Spleen (tissue), 11 donors: ENCODE measurements around the gene MICAL2. TPM values are rescaled to one million over a fixed set of nuclear protein-coding genes. Genes with fewer than 3 reads are reported as not detected.

Experiments used
- DNase-seq: peaks from one replicate; pipeline ENCODE4 v3.0.0-alpha.2; 2020
- H3K27ac ChIP-seq, 8 donors: fragments of 200-600 bp; sonication (generic) in 7 of 8; 1 replicate in 4 of 8; 2 replicates in 4 of 8; pipeline versions ENCODE4 v1.5.0 to v1.8.0; 2016 to 2021; ENCODE audit warnings: inconsistent platforms in 4 of 8, mild to moderate bottlenecking in 4 of 8, moderate library complexity in 1 of 8
- H3K27me3 ChIP-seq, 7 donors: fragments of 200-600 bp; sonication (generic) in 6 of 7; replicated peaks in 1 of 7; 1 replicate in 4 of 7; 2 replicates in 3 of 7; pipeline versions ENCODE4 v1.5.0 to v1.8.0; 2016 to 2021; ENCODE audit warnings: inconsistent platforms in 3 of 7, mild to moderate bottlenecking in 1 of 7
- H3K36me3 ChIP-seq, 6 donors: fragments of 200-600 bp; sonication (generic) in 5 of 6; 1 replicate in 4 of 6; 2 replicates in 2 of 6; pipeline versions ENCODE4 v1.5.0 to v1.8.0; 2016 to 2021; ENCODE audit warnings: inconsistent platforms in 2 of 6
- H3K4me1 ChIP-seq, 6 donors: fragments of 200-600 bp; sonication (generic) in 5 of 6; 1 replicate in 3 of 6; 2 replicates in 3 of 6; pipeline versions ENCODE4 v1.5.0 to v1.8.0; 2016 to 2021; ENCODE audit warnings: inconsistent platforms in 3 of 6
- H3K4me3 ChIP-seq, 8 donors: fragments of 200-600 bp; sonication (generic) in 7 of 8; 1 replicate in 4 of 8; 2 replicates in 4 of 8; pipeline versions ENCODE4 v1.5.0 to v1.8.0; 2016 to 2021; ENCODE audit warnings: inconsistent platforms in 4 of 8, mild to moderate bottlenecking in 4 of 8, moderate library complexity in 2 of 8
- H3K9me3 ChIP-seq, 8 donors: fragments of 200-600 bp; sonication (generic) in 7 of 8; 1 replicate in 4 of 8; 2 replicates in 4 of 8; pipeline versions ENCODE4 v1.5.0 to v1.8.0; 2016 to 2021; ENCODE audit warnings: inconsistent platforms in 4 of 8
- CTCF ChIP-seq, 11 experiments: fragments of 200-600 bp in 7 of 11; fragments of 450-650 bp in 4 of 11; sonication (generic) in 4 of 11; IDR thresholded peaks in 8 of 11; conservative IDR thresholded peaks in 3 of 11; 1 replicate in 7 of 11; 2 replicates in 4 of 11; pipeline versions ENCODE4 v1.4.0 to v1.8.0; 2016 to 2021; ENCODE audit warnings: antibody characterized with exemption in 11 of 11, inconsistent platforms in 4 of 11, mild to moderate bottlenecking in 1 of 11
- POLR2A ChIP-seq, 3 donors: fragments of 450-650 bp; IDR thresholded peaks; one replicate each; pipeline ENCODE4 v1.5.1; 2017; ENCODE audit warnings: antibody characterized with exemption in 3 of 3, mild to moderate bottlenecking in 1 of 3
- POLR2AphosphoS5 ChIP-seq, 3 donors: sonication (generic); formaldehyde crosslinking; IDR thresholded peaks; one replicate each; pipeline ENCODE4 v1.5.1; 2017; ENCODE audit warnings: antibody characterized with exemption in 3 of 3
- WGBS, 5 donors: extraction: QIAGEN DNeasy Blood & Tissue Kit in 3 of 5; methylation state at CpG; one replicate each; pipeline versions ENCODE4 v1.1.5 to v1.1.7; 2013 to 2018; 5-methylcytosine and 5-hydroxymethylcytosine counted together
- intact Hi-C: fragments of 100-400 bp; cut with DNase I; formaldehyde crosslinking; loops from one replicate; pipeline ENCODE4 v1.15.0; 2023; ENCODE audit warnings: low total_unique reads
- polyA plus RNA-seq, 3 donors: library from polyadenylated mRNA; stranded (reverse); fragments of 200-250 nt; gene quantifications; one replicate each; pipeline ENCODE4 v1.2.1, GENCODE V29; 2013
- total RNA-seq, 7 donors: library from RNA; depleted of rRNA in 3 of 7; stranded (reverse); fragments of >200 nt in 3 of 7; fragmentation: NEBNext Ultra II Directional in 4 of 7; extraction: Animal tissue kit (Norgen Biotek cat#: 25700) in 4 of 7; gene quantifications; one replicate each; pipeline versions ENCODE4 v1.1.0 to v1.2.1, GENCODE V29; 2016 to 2021
- donor health status: healthy with polysubstance abuse.
- donor health status: DM: no; HTN: no; CAD: no; lungs with moderate emphysema.
- donor health status: DM: no; HTN: no; CAD: no.
- donor health status: Bipolar disorder and iron deficiency.
- donor health status: healthy.
- donor health status: DM: no; HTN: no; CAD: no.
- donor health status: DM: yes; HTN: yes; CAD: no.

MICAL2 gene
- total and polyA plus RNA-seq, 10 donors: 1.9 to 50.8 (median 32.3) TPM

DNA sequence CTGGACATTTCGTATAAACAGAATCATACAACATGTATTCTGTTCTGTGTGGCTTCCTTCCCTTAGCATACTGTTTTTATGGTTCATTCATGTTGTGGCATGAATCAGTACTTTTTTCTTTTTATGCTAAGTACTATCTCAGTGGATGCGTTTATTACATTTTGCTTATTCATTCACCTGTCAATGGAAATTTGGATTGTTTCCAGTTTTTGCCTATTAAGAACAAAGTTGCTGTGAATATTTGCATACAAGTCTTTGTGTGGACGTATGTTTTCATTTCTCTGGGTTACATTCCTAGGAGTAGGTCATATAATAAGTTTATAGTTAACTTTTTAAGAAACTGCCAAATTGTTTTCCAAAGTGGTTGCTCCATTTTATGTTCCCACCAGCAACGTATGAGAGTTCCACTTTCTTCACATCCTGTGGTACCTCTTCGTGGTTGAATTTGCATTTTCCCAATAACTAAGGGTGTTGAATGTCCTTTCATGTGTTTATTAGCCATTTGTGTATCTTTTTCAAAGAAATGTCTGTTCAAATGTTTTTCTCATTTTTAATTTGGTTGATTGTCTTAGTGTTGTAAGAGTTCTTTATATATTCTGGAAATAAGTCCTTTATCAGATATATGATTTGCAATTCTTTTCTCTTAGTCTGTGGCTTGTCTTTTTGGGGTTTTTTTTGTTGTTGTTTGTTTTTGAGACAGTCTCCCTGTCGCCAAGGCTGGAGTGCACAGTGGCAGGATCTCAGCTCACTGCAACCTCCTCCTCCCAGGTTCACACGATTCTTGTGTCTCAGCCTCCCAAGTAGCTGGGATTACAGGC lies 46.0 kb upstream of the MICAL2 start:
- Histone ChIP-seq H3K4me1 (peaks cover 0 to 11% (median 3%) of the 10 kb centered on the region in 6 donors), H3K36me3 (no peaks in the 10 kb centered on the region), H3K27ac (no peak overlapping the region), H3K9me3 (no peaks in the 10 kb centered on the region), H3K4me3 (no peak overlapping the region), H3K27me3 (peaks cover 0 to 17% (median 0%) of the 10 kb centered on the region in 7 donors)
- intact Hi-C loops: no loop called here
- 43 to 78% (median 68%) methylated on average over 7 of the region's 7 CpGs for WGBS, 5 donors
- no peak for TF ChIP-seq POLR2AphosphoS5 (IDR thresholded peaks at IDR 0.05)
- no peak for TF ChIP-seq CTCF (IDR thresholded peaks at IDR 0.05 in 8 of 11, conservative IDR thresholded peaks at IDR 0.05 in 3 of 11)
- TF ChIP-seq POLR2A (IDR thresholded peaks at IDR 0.05): no peak
- DNase-seq: no peak

GRCh38 chr11:12064954-12065280 lies 45.5 kb upstream of the MICAL2 start:
- intact Hi-C loops: no loop called here
- WGBS, 5 donors: 74 to 94% (median 90%) methylated on average over 3 of the region's 3 CpGs
- peaks cover 0 to 17% (median 0%) of the 10 kb centered on the region in 7 donors for H3K27me3 ChIP-seq
- no peaks in the 10 kb centered on the region for H3K36me3 ChIP-seq
- no peak overlapping the region for H3K4me3 ChIP-seq
- no peak overlapping the region for H3K27ac ChIP-seq
- TF ChIP-seq POLR2AphosphoS5 (IDR thresholded peaks at IDR 0.05) (no peak), POLR2A (IDR thresholded peaks at IDR 0.05) (no peak), CTCF (IDR thresholded peaks at IDR 0.05 in 8 of 11, conservative IDR thresholded peaks at IDR 0.05 in 3 of 11) (no peak)
- peaks cover 0 to 11% (median 3%) of the 10 kb centered on the region in 6 donors for H3K4me1 ChIP-seq
- H3K9me3 ChIP-seq: no peaks in the 10 kb centered on the region
- no peak for DNase-seq

DNA sequence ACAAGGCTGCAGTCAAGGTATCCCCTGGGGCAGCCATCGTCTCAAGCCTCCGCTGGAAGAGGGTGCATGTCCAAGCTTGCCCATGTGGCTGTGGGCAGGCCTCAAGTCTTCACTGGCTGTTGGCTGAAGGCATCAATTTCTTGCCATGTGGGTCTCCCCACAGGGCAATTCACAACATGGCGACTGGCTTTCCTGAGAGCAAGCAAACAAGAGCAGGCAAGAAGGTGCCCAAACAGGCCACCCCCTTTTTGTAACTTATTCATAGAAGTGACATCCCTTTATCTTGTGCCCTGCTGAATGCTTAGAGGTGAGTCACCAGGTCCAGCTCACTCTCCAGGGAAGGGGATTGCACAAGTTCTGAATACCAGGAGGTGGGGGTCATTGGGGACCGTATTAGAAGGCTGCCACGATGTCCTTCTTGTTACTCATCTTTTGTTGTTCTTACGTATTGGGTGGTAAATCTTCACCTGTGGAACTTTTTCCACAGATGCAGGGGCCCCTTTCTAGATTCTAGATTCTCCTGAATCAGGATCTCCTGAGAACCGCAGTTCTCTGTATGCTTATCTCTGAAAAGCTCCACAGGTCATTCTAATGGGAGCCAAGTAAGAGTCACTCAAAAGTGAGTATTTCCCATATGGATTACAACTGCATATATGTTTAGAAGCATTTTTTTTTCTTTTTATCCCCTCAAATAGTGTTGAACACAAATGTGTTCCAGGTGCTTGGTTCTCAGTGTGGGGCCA lies 44.2 kb upstream of the MICAL2 start:
- DNase-seq: no peak
- H3K4me3 ChIP-seq: no peak overlapping the region
- 81 to 97% (median 83%) methylated on average over 6 to 7 of the region's 7 CpGs for WGBS, 5 donors
- no peak for TF ChIP-seq CTCF (IDR thresholded peaks at IDR 0.05 in 8 of 11, conservative IDR thresholded peaks at IDR 0.05 in 3 of 11)
- no peak for TF ChIP-seq POLR2AphosphoS5 (IDR thresholded peaks at IDR 0.05)
- no peak for TF ChIP-seq POLR2A (IDR thresholded peaks at IDR 0.05)
- no peaks in the 10 kb centered on the region for H3K9me3 ChIP-seq
- H3K27me3 ChIP-seq: peaks cover 0 to 17% (median 0%) of the 10 kb centered on the region in 7 donors
- H3K4me1 ChIP-seq: peaks cover 0 to 11% (median 3%) of the 10 kb centered on the region in 6 donors
- H3K27ac ChIP-seq: no peak overlapping the region
- H3K36me3 ChIP-seq: no peaks in the 10 kb centered on the region
- intact Hi-C loops: no loop called here
